HG02678 (cell line): ENCODE results near the gene MT1HL1.
"Not testable (repeated sequence)": the region's sequence is repeated elsewhere in the genome, so short reads cannot be mapped to it uniquely, and the experiment has no call there.

Experiments used
- ATAC-seq: cut with Tn5 transposase; IDR thresholded peaks from one replicate; pipeline ENCODE4 v1.9.1; 2021; ENCODE audit warnings: mild to moderate bottlenecking, moderate library complexity; ENCODE audit not compliant: unreplicated experiment

MT1HL1 gene

GRCh38 chr1:237018896-237019295, 14.7 kb upstream of the MT1HL1 start:
- ATAC-seq, result no peak

- ATAC-seq, result no peak
These were observed 12.4 kb upstream of the MT1HL1 start for GRCh38 chr1:237016626-237017025.

DNA sequence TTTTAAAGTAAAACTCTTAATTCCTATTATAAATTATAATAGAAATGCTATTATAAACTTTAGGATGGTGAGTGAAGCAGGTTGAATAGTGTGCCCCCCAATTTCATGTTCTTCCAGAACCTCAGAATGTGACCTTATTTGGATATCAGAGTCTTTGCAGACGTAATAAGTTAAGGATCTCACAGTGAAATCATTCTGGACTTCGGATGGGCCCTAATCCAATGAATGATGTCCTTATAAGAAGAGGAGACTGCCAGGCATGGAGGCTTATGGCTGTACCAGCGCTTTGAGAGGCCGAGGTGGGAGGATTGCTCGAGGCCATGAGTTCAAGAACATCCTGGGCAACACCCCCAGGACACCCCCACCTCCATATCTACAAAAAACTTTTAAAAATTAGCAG, 9.4 kb upstream of the MT1HL1 start:
- no peak for ATAC-seq

DNA sequence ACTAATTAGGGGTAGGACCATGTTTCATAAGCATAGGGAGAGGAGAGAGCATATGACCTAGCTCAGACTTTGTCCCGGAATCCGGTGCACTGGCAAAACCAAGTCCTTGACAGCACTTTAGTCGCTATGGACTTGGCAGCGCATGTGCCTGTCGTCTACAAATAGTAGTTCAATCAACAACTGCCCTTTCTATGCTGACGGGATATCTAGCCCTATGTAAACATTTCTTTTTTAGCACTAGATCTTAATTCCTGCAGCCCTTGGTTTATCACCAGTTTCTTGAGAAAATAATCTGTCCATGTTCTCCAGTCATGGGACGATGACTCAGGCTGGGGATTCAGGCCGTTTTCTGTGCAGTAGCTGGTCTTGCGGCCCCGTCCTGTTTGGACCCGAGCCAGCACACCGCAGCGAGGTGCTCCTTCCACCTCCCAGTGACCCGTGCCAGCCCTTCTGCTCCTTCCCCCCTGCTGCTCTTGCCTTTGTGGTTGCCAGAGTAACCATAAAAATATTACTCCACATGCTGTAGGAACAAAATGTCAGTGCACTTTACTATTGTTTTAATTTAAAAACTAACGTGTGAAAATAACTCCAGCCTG, 8.6 kb upstream of the MT1HL1 start:
- no peak for ATAC-seq

GRCh38 chr1:237012361-237012760, 8.1 kb upstream of the MT1HL1 start:
- ATAC-seq, result no peak

GRCh38 chr1:237011432-237011831, 7.2 kb upstream of the MT1HL1 start:
- no peak for ATAC-seq

DNA sequence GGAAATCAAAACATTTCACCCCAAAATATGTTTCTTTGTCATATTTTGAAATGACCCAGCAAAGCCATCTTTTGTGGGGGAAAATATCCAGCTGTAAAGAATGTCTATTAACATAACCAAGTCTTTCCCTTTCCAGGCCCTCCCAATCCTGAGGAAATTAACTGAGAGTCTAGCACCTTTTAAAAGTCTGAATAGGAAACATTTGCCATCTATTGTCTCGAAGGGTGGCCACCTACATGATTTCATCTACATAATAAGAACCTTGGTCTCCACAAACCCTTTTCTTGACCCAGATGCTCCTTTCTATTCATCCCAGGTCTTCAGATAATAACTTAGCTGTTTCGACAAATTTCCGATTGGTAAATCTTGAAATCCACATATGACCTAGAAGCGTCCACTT, 5.4 kb upstream of the MT1HL1 start:
- no peak for ATAC-seq

DNA sequence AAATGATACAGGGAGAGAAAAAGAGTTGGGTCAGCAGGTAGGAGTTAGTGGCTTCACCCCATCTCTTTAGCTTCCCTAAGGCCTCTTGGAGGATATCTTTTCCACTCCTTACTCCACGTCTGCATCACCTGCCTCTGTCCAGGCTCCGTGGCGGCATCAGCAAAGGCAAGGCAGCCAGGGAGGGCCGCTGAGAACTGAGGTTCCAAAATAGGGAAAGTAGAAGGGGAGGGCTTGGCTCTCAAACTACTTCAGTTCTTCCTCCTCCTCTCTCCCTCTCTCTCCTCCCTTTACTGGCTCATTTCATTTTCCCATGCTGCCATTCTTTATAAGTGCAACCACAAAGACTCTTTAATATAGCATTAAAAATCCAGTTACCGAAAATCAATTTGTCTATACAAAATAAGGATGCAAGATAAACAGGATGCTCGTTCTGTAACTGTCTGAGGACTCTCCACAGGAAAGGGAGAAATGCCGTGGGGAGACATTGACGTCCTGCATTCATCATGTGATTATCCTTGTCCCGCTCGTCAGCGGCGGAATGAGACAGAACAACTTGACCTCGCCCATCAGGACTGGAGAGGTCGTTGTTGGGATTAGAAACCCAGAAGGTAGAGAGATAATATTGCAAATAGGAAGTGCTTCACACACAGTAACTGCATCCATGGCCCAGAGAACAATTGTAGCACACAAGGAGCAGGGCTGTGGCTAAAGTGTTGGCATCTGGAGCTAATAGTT, 3.1 kb upstream of the MT1HL1 start:
- ATAC-seq, result no peak

DNA sequence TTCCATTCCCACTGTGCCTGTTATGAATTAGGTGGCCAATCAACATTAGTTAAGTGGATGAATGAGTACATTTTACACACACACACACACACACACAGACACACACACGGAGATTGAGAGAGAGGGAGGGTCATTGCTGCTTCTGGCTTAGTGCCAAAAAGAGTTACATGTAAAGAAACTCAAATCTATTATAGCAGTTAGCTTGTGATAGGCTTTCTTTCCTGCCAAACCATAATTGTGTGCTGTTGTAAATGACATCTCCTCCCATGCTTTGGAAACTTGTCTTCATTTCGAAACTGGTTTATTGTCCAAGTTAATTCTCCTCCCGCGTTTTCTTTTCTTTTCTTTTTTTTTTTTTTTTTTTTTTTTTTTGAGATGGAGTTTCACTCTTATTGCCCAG, 1.4 kb upstream of the MT1HL1 start:
- ATAC-seq, result no peak

DNA sequence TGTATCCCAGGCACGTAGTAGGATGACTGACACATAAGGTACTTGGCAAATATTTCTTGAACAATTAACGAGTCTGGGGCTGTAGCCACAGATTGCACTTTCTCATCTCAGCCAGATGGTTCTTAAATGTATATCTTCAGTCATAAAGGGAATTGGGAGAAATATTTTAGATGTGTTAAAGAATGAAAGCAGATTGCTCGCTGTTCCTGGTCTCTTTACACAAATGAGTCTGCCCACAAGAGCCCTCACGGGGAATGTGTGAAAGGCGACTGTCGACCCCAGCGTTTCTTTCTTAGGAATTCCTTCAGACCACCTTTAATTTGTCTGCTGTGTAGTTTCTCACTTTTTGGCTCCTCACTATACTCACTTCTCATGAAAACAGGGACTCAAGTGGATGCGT, 725 bp downstream of the MT1HL1 start:
- ATAC-seq, result no peak

- ATAC-seq, result no peak
These were observed 4.0 kb downstream of the MT1HL1 start for GRCh38 chr1:237000191-237000590.

- no peak for ATAC-seq
These were observed 5.7 kb downstream of the MT1HL1 start for GRCh38 chr1:236998546-236998945.

GRCh38 chr1:236997882-236998281, 6.4 kb downstream of the MT1HL1 start:
- ATAC-seq, result no peak

DNA sequence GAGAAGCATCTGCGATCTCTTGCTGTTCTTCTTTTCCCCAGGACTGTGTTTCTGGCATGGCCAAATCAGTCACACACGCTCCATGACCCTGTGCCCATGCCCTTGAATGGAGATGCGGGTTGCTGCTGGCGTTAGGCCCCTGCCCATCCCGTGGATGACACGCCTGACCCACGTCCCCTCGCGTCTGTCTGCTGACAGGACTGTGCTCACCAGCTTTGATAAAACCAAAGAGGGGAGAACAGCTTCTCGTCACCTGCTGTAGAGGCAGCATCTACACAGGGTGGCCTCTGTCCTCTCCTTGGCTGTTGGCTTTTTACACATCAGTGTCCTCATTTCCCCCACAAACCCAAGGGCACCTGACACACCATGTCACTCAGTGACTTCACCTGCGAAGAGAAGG, 6.9 kb downstream of the MT1HL1 start:
- no peak for ATAC-seq

DNA sequence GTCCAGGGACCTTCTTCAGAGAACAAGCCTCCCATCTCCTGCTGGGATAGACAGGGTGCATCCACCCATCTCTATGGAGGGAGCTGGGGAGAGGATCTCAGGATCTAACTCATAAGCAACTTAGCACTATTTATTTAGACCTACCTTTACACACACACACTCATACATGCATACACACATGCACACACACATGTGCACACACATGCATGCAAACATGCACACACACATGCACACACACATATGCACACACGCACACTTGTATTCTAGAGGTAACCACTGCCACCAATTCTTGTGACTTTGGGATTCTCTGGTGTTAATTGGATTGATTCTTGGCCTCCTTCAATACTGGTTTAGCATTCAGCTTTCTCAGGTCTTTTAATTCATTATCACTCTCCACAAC, 9.8 kb downstream of the MT1HL1 start:
- no peak for ATAC-seq

DNA sequence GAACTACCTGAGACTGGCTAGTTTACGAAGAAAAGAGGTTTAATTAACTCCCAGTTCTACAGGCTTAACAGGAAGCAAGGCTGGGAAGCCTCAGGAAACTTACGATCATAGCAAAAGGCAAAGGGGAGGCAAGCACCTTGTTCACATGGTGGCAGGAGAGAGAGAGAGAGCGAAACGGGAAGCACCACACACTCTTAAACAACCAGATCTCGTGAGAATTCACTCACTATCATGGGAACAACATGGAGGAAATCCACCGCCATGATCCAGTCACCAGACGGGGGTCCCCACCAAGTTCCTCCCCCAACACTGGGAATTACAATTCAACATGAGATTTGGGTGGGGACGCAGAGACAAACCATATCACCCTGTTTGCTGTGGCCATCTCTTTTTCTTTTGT, 11.8 kb downstream of the MT1HL1 start:
- ATAC-seq, result no peak

GRCh38 chr1:236990052-236990445, 14.2 kb downstream of the MT1HL1 start:
- no peak for ATAC-seq

DNA sequence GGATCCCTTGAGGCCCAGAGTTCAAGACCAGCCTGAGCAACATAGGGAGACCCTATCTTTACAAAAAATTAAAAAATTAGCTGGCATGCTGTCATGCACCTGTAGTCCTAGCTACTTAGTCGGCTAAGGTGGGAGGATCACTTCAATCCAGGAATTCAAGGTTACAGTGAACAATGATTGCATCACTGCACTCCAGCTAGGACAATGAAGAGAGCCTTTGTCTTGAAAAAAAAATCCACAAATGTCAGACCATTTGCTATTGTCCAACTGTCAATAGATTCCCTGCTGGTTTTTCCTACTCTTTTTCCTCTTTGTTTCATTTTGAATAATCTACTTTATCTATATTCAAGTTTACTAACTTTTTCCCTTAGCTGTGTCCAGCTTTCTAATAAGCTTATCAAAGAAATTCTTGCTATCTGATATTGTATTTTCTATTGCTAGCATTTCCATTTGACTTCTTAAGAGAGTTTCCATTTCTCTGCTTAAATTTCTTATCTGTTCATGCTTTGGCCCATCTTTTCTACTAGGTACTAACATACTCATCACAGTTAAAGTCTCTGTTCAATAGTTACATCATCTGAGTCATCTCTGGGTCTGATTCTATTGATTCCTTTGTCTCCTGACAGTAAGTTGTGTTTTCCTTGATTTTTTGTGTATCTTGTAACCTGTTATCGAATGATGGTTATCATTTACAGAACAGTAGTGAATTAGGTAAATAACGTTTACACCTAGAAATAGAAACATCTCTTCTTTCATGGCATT, 14.8 kb downstream of the MT1HL1 start:
- no peak for ATAC-seq

DNA sequence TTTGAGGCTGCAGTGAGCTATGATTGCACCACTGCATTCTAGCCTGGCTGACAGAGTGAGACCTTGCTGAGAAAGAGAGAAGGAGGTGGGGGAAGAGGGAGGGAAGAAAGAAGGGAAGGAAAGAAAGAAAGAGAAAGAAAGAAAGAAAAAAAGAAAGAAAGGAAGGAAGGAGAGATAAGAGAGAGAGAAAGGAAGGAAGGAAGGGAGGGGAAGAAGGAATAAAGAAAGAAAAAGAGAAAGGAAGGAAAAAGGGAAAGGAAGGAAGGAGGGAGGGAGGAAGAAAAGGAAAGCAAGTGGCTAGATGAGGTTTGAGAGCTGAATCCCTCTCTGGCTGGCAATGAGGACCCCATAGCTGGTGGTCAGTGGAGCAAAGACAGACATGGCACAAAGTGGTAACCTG, 20.4 kb downstream of the MT1HL1 start:
- ATAC-seq, result no peak

DNA sequence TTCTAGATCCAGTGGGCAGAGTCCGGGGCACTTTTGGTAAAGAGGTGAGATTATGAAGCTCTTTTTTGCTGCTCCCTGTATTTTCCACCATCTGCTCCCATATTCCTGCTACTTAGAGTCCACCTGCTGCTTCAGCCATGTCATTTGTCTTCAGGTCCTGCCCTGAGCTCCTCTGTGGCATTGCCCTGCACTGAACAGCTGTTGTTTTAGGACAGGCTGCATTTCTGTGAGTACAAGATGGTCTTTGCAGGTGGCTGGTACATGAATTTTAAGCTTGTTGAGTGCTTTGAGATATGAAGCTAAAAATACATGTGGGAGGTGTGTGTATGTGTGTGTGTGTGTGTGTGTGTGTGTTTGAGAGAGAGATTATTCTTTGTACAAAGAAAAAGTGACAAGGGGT, 21.9 kb downstream of the MT1HL1 start:
- ATAC-seq, result no peak

GRCh38 chr1:236981431-236981830, 22.8 kb downstream of the MT1HL1 start:
- ATAC-seq, result not testable (repeated sequence)

- ATAC-seq, result no peak
These were observed 23.6 kb downstream of the MT1HL1 start for GRCh38 chr1:236980673-236981072.
